GM12878 (cell line): Measurements from ENCODE around the gene TARM1. TPM values are rescaled to one million over a fixed set of nuclear protein-coding genes. Genes with fewer than 3 reads are reported as not detected.

Experiments used
- ATAC-seq: fragments of 200-7000 bp; cut with Tn5 transposase; 3 replicates; pipeline ENCODE4 v1.9.1; 2020; ENCODE audit warnings: mild to moderate bottlenecking, moderate library complexity
- BruUV-seq: library from RNA; stranded (reverse); fragments of 400-500 nt; replicated peaks from 2 replicates; lab custom pipeline; 2021; lab: Mats Ljungman, UMichigan
- CTCF ChIA-PET: fragments of 300-600 bp; sonication (Branson Sonifier 250); formaldehyde crosslinking; extraction: SDS; loops from one replicate; lab custom pipeline; 2021; ENCODE audit warnings: inconsistent platforms; lab: Yijun Ruan, JAX
- POLR2A ChIA-PET: fragments of 350-600 bp; formaldehyde crosslinking; extraction: SDS; loops from one replicate; lab custom pipeline; 2021; ENCODE audit warnings: inconsistent platforms; lab: Charles Lee
- RAD21 ChIA-PET: fragments of 300-600 bp; sonication (Branson Sonifier 250); formaldehyde crosslinking; loops from one replicate; lab custom pipeline; 2023; ENCODE audit warnings: antibody characterized with exemption; ENCODE audit not compliant: unreplicated experiment; lab: Charles Lee
- SMC1A ChIA-PET: fragments of 300-600 bp; sonication (Branson Sonifier 250); formaldehyde crosslinking; loops from one replicate; lab custom pipeline; 2023; ENCODE audit not compliant: unreplicated experiment, uncharacterized antibody; lab: Charles Lee
- DNase-seq: peaks from one replicate; pipeline ENCODE4 v3.0.0-alpha.2; 2011; ENCODE audit warnings: low read depth, low spot score
- FAIRE-seq: peaks from 3 replicates; lab custom pipeline; 2011; peaks lifted over from hg19 to GRCh38; lab: Jason Lieb, UNC
- H2AFZ ChIP-seq: 2 replicates; pipeline ENCODE4 v1.6.0; 2011; ENCODE audit warnings: low read depth, low read length, control low read depth; ENCODE audit not compliant: control insufficient read depth
- H3K27ac ChIP-seq: 2 replicates; pipeline ENCODE4 v1.5.1; 2011; ENCODE audit warnings: control low read depth; ENCODE audit not compliant: control insufficient read depth, insufficient read depth
- H3K27me3 ChIP-seq, 2 experiments: replicated peaks in 1 of 2; 2 replicates each; pipeline versions ENCODE4 v1.6.0 to v1.6.1; 2011; ENCODE audit warnings: low read length in 1 of 2; ENCODE audit not compliant: control insufficient read depth in 2 of 2, insufficient read depth in 2 of 2
- H3K36me3 ChIP-seq, 2 experiments: 2 replicates each; pipeline ENCODE4 v1.5.1; 2011; ENCODE audit warnings: low read length in 1 of 2; ENCODE audit not compliant: control insufficient read depth in 2 of 2, insufficient read depth in 2 of 2
- H3K4me1 ChIP-seq: 2 replicates; pipeline ENCODE4 v1.6.1; 2011; ENCODE audit warnings: mild to moderate bottlenecking, low read length, moderate library complexity, mixed read lengths; ENCODE audit not compliant: control insufficient read depth, insufficient read depth
- H3K4me2 ChIP-seq: 2 replicates; pipeline ENCODE4 v1.6.0; 2011; ENCODE audit warnings: control low read depth; ENCODE audit not compliant: control insufficient read depth, insufficient read depth
- H3K4me3 ChIP-seq: fragments of 200-600 bp; sonication (generic); 2 replicates; pipeline ENCODE4 v1.5.1; 2016
- H3K79me2 ChIP-seq: 2 replicates; pipeline ENCODE4 v1.6.0; 2011; ENCODE audit warnings: low read length; ENCODE audit not compliant: control insufficient read depth, insufficient read depth
- H3K9ac ChIP-seq: 2 replicates; pipeline ENCODE4 v1.8.0; 2011; ENCODE audit warnings: low read length, control low read depth, mixed read lengths; ENCODE audit not compliant: control insufficient read depth, insufficient read depth
- H3K9me3 ChIP-seq: replicated peaks from 3 replicates; pipeline ENCODE4 v1.5.1; 2011; ENCODE audit warnings: mild to moderate bottlenecking, low read length; ENCODE audit not compliant: control insufficient read depth, insufficient read depth
- H4K20me1 ChIP-seq: 2 replicates; pipeline ENCODE4 v1.6.0; 2011; ENCODE audit not compliant: control insufficient read depth, insufficient read depth
- CBFB ChIP-seq: IDR thresholded peaks from 2 replicates; pipeline ENCODE4 v1.6.1; 2016; ENCODE audit warnings: antibody characterized with exemption, low read depth
- CHD4 ChIP-seq: fragments of 200-600 bp; sonication (generic); IDR thresholded peaks from 2 replicates; pipeline ENCODE4 v1.6.1; 2016; ENCODE audit warnings: mild to moderate bottlenecking
- HDAC2 ChIP-seq: fragments of 200-600 bp; sonication (generic); IDR thresholded peaks from 2 replicates; pipeline ENCODE4 v1.6.1; 2017
- JUNB ChIP-seq: IDR thresholded peaks from 2 replicates; pipeline ENCODE4 v1.6.1; 2016; ENCODE audit warnings: antibody characterized with exemption, mild to moderate bottlenecking
- PAX8 ChIP-seq: fragments of 450-650 bp; IDR thresholded peaks from 2 replicates; pipeline ENCODE4 v1.6.1; 2017; ENCODE audit warnings: mild to moderate bottlenecking, moderate library complexity
- POLR2A ChIP-seq: IDR thresholded peaks from 2 replicates; pipeline ENCODE4 v1.6.1; 2011; ENCODE audit warnings: low read depth, mild to moderate bottlenecking, low read length
- TBL1XR1 ChIP-seq: IDR thresholded peaks from 2 replicates; pipeline ENCODE4 v1.6.1; 2012; ENCODE audit warnings: low read depth, low read length, improper control_type of control experiment
- YY1 ChIP-seq: IDR thresholded peaks from 2 replicates; pipeline ENCODE4 v1.6.1; 2011; ENCODE audit warnings: low read depth, mild to moderate bottlenecking, low read length
- WGBS: methylation state at CpG from one replicate; pipeline ENCODE4 v1.1.6; 2016; ENCODE audit warnings: low lambda C conversion rate; ENCODE audit not compliant: insufficient replicate concordance, insufficient coverage; ENCODE audit errors: missing lambda C conversion rate; 5-methylcytosine and 5-hydroxymethylcytosine counted together
- in situ Hi-C: fragments of 300-500 bp; cut with MboI; formaldehyde crosslinking; loops from 9 replicates; pipeline ENCODE4 v1.14.3; 2018; ENCODE audit warnings: mixed read lengths
- intact Hi-C: fragments of 100-400 bp; cut with micrococcal nuclease; formaldehyde crosslinking; loops from one replicate; pipeline ENCODE4 v1.14.2; 2022; ENCODE audit not compliant: unreplicated experiment
- polyA plus RNA-seq, 11 experiments: library from polyadenylated mRNA; depleted of rRNA in 4 of 11; unstranded in 6 of 11; stranded (reverse) in 5 of 11; fragments of >200 nt; fragmentation: Nextera tagmentation in 4 of 11; fragmentation: Illumina TruSeq in 1 of 11; extraction: Ambion mirVana in 4 of 11; extraction: Trizol in 1 of 11; gene quantifications; 1 replicate in 1 of 11; 2 replicates in 10 of 11; pipeline versions ENCODE4 v1.2.1 to v1.2.3, GENCODE V29; 2011 to 2016; ENCODE audit warnings: inconsistent platforms in 2 of 11, missing spikeins in 2 of 11, low read depth in 1 of 11
- total RNA-seq, 4 experiments: library from RNA; depleted of rRNA in 3 of 4; stranded (reverse); fragments of >200 nt in 3 of 4; fragmentation: Illumina TruSeq in 1 of 4; extraction: Trizol in 1 of 4; gene quantifications; 2 replicates each; pipeline versions ENCODE4 v1.2.1 to v1.2.3, GENCODE V29; 2013 to 2021
- TF ChIP-seq, protein P1 (sequence below): fragments of 450-650 bp; IDR thresholded peaks from 2 replicates; pipeline ENCODE4 v1.6.1; 2017; ENCODE audit warnings: mild to moderate bottlenecking, low read depth, inconsistent platforms; ENCODE audit not compliant: poor library complexity, severe bottlenecking
- TF ChIP-seq, protein P2 (sequence below): IDR thresholded peaks from 2 replicates; pipeline ENCODE4 v1.6.1; 2012; ENCODE audit warnings: mild to moderate bottlenecking, low read depth, low read length

TARM1 gene
- total and polyA plus RNA-seq, 10 of the 15 experiments (the other 5 are each of a cell fraction or from before 2014, with no cell fraction given), result not detected

DNA sequence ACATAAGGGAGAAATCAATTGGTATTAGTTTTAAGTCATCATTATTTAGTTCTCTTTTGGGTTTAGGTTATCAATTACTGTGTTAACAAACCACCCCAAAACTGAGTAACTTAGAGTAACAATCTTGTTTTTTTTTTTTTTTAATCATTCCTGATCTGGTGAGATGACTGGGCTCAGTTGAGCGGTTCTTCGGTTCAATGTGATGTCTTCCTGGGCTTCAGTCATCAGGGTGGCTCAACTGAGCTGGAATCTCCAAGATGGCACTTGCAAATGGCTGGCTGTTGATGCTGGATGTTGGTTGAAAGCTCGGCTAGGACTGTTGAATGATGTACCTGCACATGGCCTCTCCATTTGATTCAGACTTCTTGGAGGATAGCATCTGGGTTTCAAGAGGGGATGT is 3.2 kb upstream of the TARM1 start:
- in situ Hi-C loops (no loop called here), intact Hi-C loops (no loop called here)
- POLR2A ChIA-PET, result no interaction called here
- Histone ChIP-seq H2AFZ (no peak overlapping the region), H3K4me1 (no peaks in the 10 kb centered on the region), H3K36me3 (no peaks in the 10 kb centered on the region), H3K27ac (no peak overlapping the region), H3K4me2 (no peak overlapping the region), H3K79me2 (no peaks in the 10 kb centered on the region), H3K9me3 (peaks cover 3% of the 10 kb centered on the region; the same call in 2 of the 3 replicates), H3K9ac (no peak overlapping the region), H3K4me3 (no peak overlapping the region), H4K20me1 (no peaks in the 10 kb centered on the region), H3K27me3 (no peaks in the 10 kb centered on the region)
- CTCF ChIA-PET, result no interaction called here
- SMC1A ChIA-PET, result no interaction called here
- TF ChIP-seq, protein P1, sequence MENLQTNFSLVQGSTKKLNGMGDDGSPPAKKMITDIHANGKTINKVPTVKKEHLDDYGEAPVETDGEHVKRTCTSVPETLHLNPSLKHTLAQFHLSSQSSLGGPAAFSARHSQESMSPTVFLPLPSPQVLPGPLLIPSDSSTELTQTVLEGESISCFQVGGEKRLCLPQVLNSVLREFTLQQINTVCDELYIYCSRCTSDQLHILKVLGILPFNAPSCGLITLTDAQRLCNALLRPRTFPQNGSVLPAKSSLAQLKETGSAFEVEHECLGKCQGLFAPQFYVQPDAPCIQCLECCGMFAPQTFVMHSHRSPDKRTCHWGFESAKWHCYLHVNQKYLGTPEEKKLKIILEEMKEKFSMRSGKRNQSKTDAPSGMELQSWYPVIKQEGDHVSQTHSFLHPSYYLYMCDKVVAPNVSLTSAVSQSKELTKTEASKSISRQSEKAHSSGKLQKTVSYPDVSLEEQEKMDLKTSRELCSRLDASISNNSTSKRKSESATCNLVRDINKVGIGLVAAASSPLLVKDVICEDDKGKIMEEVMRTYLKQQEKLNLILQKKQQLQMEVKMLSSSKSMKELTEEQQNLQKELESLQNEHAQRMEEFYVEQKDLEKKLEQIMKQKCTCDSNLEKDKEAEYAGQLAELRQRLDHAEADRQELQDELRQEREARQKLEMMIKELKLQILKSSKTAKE, result no peak
- TF ChIP-seq PAX8 (no peak), JUNB (no peak), TBL1XR1 (no peak), HDAC2 (no peak), YY1 (no peak), CHD4 (no peak), CBFB (no peak), POLR2A (no peak)
- TF ChIP-seq, protein P2, sequence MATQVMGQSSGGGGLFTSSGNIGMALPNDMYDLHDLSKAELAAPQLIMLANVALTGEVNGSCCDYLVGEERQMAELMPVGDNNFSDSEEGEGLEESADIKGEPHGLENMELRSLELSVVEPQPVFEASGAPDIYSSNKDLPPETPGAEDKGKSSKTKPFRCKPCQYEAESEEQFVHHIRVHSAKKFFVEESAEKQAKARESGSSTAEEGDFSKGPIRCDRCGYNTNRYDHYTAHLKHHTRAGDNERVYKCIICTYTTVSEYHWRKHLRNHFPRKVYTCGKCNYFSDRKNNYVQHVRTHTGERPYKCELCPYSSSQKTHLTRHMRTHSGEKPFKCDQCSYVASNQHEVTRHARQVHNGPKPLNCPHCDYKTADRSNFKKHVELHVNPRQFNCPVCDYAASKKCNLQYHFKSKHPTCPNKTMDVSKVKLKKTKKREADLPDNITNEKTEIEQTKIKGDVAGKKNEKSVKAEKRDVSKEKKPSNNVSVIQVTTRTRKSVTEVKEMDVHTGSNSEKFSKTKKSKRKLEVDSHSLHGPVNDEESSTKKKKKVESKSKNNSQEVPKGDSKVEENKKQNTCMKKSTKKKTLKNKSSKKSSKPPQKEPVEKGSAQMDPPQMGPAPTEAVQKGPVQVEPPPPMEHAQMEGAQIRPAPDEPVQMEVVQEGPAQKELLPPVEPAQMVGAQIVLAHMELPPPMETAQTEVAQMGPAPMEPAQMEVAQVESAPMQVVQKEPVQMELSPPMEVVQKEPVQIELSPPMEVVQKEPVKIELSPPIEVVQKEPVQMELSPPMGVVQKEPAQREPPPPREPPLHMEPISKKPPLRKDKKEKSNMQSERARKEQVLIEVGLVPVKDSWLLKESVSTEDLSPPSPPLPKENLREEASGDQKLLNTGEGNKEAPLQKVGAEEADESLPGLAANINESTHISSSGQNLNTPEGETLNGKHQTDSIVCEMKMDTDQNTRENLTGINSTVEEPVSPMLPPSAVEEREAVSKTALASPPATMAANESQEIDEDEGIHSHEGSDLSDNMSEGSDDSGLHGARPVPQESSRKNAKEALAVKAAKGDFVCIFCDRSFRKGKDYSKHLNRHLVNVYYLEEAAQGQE, result no peak
- 17% methylated on average over 3 of the region's 3 CpGs for WGBS
- no TSS peak for BruUV-seq
- no peak for ATAC-seq
- RAD21 ChIA-PET, result no interaction called here
- no peak for DNase-seq
- FAIRE-seq, result no peak
